ENCODE data around the gene TSR1.

The TSR1 gene

DNA sequence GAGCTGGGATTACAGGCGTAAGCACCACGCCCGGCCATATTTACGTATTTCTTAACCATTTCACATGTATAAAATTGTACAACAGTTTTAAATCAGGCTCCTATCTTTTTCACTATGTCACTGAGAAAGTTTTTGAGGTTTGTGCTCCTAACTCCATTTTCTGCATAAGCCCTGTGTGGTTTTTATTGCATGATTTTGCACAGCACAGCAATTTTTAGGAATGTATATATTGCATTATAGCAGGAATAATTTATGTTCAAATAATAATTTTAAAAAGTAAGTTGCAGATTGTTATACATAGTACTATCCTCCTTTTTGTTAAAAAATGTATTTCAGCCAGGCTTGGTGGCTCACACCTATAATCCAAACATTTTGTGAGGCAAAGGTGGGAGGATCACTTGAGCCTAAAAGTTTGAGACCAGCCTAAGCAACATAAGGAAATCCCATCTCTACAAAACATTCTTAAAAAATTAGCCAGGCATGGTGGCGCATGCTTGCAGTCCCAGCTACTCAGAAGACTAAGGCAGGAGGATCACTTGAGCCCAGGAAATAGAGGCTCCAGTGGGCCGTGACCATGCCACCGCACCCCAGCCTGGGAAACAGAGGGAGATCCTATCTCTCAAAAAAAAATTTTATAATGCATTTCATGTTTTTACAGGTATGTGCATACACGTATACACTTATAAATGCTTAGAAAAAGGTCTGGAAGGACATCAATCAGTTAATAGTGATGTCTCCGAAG is 58.7 kb downstream of the TSR1 start:
- no peak for DNase-seq

- DNase-seq, result no peak
Observed at GRCh38 chr17:2275722-2276121, 60.5 kb downstream of the TSR1 start.

- no peak for DNase-seq
Observed at GRCh38 chr17:2274414-2274813, 61.8 kb downstream of the TSR1 start.
